GM12873 (cell line): ENCODE data around the gene WDR64.

Source experiments
- CTCF ChIP-seq: IDR thresholded peaks from 2 replicates; pipeline ENCODE4 v1.5.1; 2012; ENCODE audit warnings: low read depth, mild to moderate bottlenecking, moderate library complexity, low read length, control low read depth; ENCODE audit not compliant: insufficient read depth; ENCODE audit errors: missing control alignments

WDR64 gene

GRCh38 chr1:241647658-241648057 is 4.4 kb upstream of the WDR64 start:
- no peak for TF ChIP-seq CTCF

- TF ChIP-seq CTCF: no peak
Measured at GRCh38 chr1:241648159-241648558, 3.9 kb upstream of the WDR64 start.

GRCh38 chr1:241654019-241654418 is 1.9 kb downstream of the WDR64 start:
- no peak for TF ChIP-seq CTCF

- no peak for TF ChIP-seq CTCF
Measured at GRCh38 chr1:241654641-241655040, 2.6 kb downstream of the WDR64 start.

GRCh38 chr1:241658081-241658793 is 6.2 kb downstream of the WDR64 start:
- no peak for TF ChIP-seq CTCF

GRCh38 chr1:241660424-241660972 is 8.4 kb downstream of the WDR64 start:
- no peak for TF ChIP-seq CTCF

GRCh38 chr1:241666419-241666818 is 14.3 kb downstream of the WDR64 start:
- TF ChIP-seq CTCF: no peak
